GM18873 (cell line): Measurements from ENCODE around the gene LPGAT1.
"Not testable (repeated sequence)": the region's sequence is repeated elsewhere in the genome, so short reads cannot be mapped to it uniquely, and the experiment has no call there.

ENCODE experiments used
- ATAC-seq: cut with Tn5 transposase; IDR thresholded peaks from one replicate; pipeline ENCODE4 v1.9.1; 2021; ENCODE audit warnings: mild to moderate bottlenecking, moderate library complexity, moderate number of reproducible peaks; ENCODE audit not compliant: unreplicated experiment, low FRiP score

The LPGAT1 gene

DNA sequence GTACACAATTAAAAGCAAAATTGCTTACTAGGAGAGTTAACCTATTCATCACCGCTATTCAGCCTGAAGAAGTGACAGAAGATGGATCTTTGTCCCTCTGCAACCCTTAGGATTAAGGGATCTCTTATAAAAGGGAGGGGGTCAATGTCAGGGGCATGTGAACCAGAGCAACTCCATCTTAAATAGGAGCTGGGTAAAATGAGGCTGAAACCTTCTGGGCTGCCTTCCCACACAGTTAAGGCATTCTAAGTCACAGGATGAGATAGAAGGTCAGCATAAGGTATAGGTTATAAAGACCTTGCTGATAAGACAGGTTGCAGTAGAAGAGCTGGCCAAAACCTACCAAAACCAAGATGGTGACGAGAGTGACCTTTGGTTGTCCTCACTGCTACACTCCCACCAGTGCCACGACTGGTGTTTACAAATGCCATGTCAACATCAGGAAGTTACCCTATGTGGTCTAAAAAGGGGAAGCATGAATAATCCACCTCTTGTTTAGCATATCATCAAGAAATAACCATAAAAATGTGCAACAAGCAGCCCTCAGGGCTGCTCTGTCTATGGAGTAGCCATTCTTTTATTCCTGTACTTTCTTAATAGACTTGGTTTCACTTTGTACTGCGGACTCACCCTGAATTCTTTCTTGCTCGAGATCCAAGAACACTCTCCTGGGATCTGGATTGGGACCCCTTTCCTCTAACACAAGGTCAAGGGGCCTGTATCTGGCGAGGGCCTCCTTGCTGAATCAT is 119.8 kb downstream of the LPGAT1 start:
- ATAC-seq = no peak

DNA sequence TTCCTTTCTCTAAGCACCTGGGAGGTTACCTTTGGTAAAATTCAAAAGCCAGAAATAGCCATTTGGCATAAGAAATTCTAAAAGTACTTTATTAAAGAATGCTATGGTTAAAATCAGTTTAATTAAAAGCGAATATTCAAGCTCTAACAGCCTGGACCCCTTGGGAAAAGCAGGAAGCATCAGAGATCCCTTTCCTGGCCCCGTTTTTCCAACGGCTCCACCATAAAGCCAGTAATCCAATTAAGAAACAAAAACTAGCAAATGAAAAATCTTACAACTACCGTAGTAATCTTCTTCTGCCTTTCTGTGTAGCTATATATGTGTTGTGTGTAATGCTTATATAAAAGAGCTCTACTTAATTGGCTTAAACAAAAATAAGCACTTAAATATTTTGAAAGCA is 121.6 kb downstream of the LPGAT1 start:
- ATAC-seq = no peak

DNA sequence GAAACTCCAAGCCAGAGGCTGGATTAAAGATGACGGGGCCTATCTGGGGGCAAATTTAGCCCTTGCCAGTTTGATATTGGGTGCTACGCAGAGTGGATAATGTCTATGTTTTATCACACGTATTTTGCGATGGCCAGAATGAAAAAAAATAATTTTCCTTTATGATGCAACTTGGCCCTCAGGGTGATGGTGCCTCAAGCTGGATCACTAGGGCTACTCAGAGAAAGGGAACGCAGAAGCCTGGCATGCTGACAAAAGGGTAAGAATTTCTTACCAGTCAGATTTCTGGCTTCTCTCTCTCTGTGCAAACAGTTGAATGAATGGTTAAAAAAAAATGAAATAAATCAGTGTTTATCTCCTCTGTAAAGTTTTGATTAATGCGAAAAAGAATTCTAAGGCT is 122.6 kb downstream of the LPGAT1 start:
- no peak for ATAC-seq

DNA sequence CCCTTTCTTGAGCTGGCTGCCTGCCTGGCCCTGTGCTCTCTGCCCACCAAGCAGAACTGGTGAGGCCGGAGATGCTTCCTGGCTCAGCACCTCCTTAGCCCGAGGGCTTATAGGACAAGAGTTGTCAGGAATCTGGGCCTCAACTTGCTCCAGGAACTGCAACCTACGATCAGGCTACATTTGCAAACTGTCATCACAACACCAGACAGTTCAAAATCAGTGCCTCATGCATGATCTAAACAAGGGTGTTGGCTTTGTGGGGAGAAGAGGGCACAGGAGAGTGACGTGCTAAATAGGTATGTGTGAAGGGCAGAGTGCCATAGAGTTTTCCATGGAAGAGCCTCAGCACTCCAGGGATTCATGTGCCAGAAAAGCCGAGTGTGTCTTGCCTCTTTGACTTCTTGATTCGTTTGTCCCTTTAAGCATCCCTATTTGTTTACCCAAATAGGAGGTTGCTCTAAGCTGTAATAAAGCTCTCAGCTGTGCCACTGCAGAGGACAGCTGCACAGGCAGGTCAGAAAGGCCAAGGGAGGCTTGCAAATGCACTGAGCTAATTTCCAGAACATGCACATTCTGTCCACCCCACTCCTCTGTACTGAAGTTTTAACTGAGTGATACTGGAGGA is 125.0 kb downstream of the LPGAT1 start:
- no peak for ATAC-seq

DNA sequence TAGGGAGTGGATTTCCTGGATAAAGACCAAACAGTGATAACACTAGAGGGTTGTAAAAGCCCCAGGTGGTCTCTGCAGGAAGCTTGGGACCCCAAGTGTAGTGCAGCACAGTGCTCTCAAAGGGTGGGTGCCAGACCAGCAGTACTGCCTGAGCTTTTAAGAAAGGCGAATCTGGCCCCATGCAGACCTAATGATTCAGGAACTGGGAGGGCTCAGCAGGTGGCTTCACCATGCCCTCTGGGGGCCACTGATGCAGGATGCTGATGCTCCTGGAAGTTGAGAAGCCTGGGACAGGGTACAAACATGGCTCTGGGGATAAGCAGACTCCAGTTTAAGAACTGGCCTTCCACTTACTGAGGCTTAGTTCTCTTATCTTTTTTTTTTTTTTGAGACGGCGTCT is 126.0 kb downstream of the LPGAT1 start:
- ATAC-seq = no peak

DNA sequence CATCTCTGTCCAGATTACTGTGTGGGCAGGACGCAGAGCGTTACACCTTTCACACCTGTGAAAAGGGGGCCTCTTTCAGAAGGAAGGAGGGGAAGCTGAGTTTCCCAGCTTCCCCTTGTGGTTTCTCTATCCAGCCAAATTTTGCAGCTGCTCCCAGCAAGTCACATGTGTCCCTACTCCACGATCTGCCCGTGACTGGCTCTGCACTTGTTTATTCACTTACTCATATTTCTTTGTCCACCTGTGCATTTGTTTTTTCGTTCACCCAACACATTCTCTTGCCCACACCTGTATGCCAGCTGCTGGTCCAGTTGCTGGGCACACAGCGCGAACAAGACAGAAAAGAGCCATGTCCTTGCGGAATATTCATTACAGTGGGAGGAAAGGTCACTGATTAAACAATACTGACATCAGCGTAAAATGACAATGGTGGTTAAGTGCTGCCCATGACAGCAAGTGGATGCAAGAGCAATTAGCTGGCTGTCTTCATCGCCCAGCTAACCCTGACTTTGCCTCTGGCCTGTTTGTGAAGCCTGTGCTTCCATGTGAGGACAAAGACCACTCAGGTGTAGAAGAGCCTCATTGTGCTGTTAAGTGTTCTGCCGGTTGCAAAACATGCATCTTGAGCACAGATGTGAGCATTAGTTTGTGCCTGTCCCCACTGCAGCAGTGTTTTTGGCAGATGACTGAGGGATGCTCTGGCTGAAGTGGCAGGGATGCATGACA is 126.6 kb downstream of the LPGAT1 start:
- no peak for ATAC-seq

DNA sequence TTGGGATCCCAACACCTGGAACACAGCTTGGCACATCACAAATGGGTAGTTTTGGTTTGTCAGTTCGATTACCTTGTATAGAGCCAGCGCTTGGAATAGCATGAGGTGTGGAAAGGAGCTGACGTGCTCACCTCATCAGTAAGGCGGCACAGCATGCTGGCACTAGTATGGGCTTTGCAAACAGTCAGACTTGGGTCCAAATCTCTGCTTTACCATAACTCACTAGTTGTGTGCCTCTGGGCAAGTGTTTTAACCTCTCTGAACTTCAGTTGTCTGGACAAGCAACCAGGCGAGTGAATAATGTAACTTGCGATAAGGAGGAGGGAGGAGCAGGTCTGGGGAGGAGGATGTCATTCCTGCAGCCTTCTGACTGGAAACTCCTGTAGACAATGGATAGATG is 128.8 kb downstream of the LPGAT1 start:
- ATAC-seq = no peak

DNA sequence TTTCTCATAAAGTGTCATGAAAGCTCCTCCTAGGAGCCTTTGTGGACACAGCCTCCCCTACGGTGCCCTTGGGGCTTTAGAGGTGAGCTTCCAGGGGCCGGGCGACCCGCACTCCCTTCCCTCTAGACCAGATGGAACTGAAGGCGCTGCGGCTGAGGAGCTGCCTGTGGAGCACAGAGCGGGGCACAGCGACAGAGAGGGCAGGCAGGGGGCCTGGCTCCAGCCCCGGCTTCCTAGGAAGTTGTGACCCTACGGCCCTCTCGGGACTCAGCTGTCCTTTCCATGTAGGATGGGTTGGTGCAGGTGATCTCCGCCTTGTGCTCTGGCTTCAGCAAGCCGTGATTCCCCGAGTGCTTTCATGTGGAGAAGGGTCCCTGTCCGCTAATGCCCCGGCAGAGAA is 131.5 kb downstream of the LPGAT1 start:
- no peak for ATAC-seq

DNA sequence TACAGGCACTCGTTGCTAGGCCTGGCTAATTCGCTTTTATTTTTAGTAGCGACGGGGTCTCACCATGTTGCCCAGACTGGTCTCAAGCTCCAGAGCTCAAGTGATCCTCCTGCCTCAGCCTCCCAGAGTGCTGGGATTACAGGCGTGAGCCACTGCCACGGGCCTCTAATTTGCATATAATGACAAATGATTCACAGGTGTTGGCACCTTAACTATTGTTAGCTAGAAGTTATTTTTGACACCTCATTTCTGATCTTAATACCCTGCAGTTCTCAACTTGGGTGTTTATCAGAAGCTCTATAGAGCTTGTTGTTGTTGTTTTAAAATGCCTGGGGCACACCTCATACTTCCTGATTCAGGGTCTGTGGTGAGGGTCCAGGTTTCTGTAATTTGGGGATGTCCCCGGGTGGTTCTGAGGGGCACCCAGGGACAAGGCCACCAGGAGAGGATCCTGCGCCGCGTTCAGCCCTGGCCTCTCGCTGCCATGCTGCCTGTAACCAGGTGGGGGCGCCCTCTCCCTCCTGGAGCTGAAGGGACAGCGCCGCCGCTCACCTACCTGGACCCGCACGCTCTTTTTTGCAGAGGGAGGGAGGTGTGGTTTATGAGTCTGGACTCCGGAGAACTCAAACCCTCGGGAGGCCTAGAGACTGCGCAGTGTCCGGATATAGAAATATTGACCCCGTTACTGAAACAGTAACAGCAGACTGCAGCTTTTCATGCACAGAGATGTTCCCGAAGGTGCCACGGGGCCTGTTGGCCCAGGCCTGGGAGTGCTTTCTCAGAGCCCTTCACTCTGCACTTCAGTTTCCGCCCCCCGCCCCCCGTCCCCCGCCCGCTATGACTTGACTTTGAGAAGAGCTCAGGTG is 132.2 kb downstream of the LPGAT1 start:
- peak; percentile 47 for ATAC-seq

DNA sequence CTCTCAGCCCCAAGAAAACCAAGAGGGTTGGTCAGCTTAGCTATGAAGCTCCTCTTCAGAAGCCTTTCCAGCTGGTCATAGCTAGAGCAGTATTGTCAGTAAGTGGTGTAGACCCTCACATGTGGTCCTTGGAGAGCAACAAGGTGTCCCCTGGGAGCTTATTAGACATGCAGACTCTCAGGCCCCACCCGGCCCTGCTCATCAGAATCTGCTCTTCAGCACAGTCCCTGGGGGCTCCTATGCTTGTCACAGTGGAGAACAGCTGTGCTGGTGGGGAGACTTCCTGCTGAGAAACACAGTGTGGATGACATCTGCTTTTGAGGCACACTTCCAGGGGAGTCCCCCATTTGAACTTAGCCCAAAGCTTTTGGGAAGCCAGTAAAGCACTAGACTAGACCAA is 133.2 kb downstream of the LPGAT1 start:
- peak; percentile 80 for ATAC-seq

DNA sequence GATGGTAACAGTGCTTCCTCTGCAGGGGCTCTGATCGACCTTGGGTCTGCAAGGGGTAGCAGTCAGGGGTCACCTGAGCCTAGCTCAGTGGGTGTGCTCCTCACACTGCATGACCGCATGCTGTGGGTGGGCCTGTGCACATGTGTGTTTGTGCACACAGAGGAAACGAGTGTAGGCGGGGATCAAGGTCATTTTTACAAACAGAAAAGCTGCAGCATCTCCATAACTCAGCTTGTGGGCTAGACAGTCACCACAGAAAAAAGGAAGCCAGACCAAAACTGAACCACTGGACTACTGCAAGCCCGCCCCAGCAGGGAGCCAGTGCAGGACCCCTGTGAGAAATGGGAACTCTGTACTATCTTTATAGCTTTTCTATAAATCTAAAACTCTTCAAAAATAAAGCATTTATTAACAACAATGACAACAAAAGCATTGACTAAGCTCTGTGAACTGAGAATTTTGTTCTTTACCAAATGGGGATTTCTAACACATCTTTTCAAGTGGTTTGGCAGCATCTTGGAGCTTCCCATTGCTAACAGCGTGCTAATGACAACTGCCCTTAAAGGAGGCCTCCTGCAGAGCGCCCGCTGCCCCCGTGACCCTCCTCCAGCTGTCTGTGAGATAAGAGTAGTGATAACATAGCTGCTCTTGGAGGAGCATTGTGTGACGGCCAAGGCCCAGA is 135.3 kb downstream of the LPGAT1 start:
- ATAC-seq = no peak

DNA sequence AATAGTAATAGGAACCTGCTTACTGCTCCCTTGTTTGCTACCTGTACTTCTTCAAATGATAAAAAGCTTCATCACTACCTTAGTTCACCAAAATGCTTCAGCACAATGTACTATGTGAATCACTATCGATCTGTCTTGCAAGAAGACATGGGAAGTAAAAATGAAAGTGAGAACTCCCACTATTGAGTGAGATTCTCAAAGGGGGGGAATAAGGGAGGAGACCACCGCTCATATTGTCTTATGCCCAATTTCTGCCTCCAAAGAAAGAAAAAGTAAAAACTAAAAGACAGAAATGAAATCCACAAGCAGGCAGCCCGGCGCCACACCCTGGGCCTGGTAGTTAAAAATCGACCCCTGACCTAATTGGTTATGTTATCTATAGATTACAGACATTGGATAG is 136.7 kb downstream of the LPGAT1 start:
- ATAC-seq = not testable (repeated sequence)
